Fibroblast of the aortic adventitia (primary cell): ENCODE measurements around the gene CEP85. TPM values are rescaled to one million over a fixed set of nuclear protein-coding genes. Genes with fewer than 3 reads are reported as not detected.

Experiments used
- DNase-seq: peaks from one replicate; pipeline ENCODE4 v3.0.0-alpha.2; 2010; ENCODE audit warnings: low read depth
- H3K4me3 ChIP-seq: 2 replicates; pipeline ENCODE4 v1.5.1; 2011; ENCODE audit warnings: low read depth, mild to moderate bottlenecking, control low read depth, low read length, moderate library complexity
- CTCF ChIP-seq: IDR thresholded peaks from 2 replicates; pipeline ENCODE4 v1.5.1; 2011; ENCODE audit warnings: mild to moderate bottlenecking, low read length, control low read depth, inconsistent platforms; ENCODE audit not compliant: insufficient read depth
- total RNA-seq: library from RNA; depleted of rRNA; stranded (reverse); fragments of >200 nt; gene quantifications from 2 replicates; pipeline ENCODE4 v1.2.3, GENCODE V29; 2012; ENCODE audit warnings: low replicate concordance

CEP85 gene
- total RNA-seq, 1 donor, result 12.9 TPM

- TF ChIP-seq CTCF, result peak; percentile 79
- H3K4me3 ChIP-seq, result no peak overlapping the region
- DNase-seq, result peak; percentile 90
These were observed 50.8 kb downstream of the CEP85 start for GRCh38 chr1:26284597-26285347.

GRCh38 chr1:26285366-26286063 is 51.5 kb downstream of the CEP85 start:
- peak; percentile 38 for TF ChIP-seq CTCF
- DNase-seq, result no peak
- H3K4me3 ChIP-seq, result no peak overlapping the region

GRCh38 chr1:26286064-26286416 is 52.0 kb downstream of the CEP85 start:
- no peak for DNase-seq
- TF ChIP-seq CTCF, result no peak
- no peak overlapping the region for H3K4me3 ChIP-seq

GRCh38 chr1:26287033-26287711 is 53.2 kb downstream of the CEP85 start:
- no peak for DNase-seq
- TF ChIP-seq CTCF, result no peak

GRCh38 chr1:26287811-26288210 is 53.8 kb downstream of the CEP85 start:
- H3K4me3 ChIP-seq, result no peak overlapping the region
- DNase-seq, result no peak
- no peak for TF ChIP-seq CTCF

More at GRCh38 chr1:26287033-26287711, 53.2 kb downstream of the CEP85 start:
- H3K4me3 ChIP-seq, result no peak overlapping the region

GRCh38 chr1:26288311-26288941 is 54.4 kb downstream of the CEP85 start:
- DNase-seq, result no peak
- no peak overlapping the region for H3K4me3 ChIP-seq
- no peak for TF ChIP-seq CTCF
